SKM-1 (cell line): ENCODE measurements around the gene GALT.
"Not testable (repeated sequence)": the region's sequence is repeated elsewhere in the genome, so short reads cannot be mapped to it uniquely, and the experiment has no call there.

Experiments used
- DNase-seq: peaks from one replicate; lab custom pipeline; 2025; ENCODE audit not compliant: unreplicated experiment; lab: John Stamatoyannopoulos, UW

Gene GALT

DNA sequence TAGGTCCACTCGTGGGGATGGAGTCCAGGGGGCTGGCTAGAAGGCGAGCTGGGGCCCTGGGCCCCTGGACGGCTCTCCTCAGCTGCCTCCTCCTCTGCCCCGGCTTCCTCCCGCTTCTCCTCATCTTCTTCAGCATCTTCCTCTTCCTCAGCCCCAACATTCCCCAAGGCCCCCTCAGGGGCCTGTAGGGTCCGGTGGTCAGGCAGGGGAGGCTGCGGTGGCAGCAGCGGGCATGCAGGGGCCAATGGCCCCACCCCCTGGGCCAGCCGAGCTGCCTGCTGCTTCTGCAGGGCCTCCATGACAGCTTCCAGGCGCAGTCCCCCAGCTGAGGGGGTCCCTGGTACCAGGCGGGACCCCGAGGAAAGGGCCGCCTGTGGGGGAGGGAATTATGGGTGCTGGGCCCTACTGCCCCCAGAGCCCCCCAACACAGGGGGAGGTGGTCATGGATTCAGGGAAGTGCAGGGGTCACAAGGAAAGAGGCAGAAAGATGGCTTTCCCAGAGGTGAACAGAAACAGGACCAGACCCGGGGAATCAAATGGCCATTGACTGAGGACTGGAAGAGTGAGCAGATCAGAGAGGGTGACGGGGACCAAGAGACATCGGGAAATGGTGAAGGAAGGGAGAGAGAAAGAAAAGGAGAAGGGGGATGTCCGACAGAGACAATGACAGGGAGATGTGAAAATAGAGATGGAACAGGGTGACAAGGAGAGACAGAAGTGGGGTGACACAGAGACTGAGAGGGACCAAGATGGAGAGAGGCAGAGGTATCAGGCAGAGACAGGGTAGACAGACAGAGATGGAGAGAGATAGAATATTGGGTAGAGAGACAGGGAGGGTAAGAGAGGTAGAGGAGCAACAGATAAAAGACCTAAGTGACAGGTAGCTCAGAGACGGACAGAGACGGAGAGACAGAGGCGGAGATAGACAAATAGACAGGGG is 18.5 kb upstream of the GALT start:
- no peak for DNase-seq

DNA sequence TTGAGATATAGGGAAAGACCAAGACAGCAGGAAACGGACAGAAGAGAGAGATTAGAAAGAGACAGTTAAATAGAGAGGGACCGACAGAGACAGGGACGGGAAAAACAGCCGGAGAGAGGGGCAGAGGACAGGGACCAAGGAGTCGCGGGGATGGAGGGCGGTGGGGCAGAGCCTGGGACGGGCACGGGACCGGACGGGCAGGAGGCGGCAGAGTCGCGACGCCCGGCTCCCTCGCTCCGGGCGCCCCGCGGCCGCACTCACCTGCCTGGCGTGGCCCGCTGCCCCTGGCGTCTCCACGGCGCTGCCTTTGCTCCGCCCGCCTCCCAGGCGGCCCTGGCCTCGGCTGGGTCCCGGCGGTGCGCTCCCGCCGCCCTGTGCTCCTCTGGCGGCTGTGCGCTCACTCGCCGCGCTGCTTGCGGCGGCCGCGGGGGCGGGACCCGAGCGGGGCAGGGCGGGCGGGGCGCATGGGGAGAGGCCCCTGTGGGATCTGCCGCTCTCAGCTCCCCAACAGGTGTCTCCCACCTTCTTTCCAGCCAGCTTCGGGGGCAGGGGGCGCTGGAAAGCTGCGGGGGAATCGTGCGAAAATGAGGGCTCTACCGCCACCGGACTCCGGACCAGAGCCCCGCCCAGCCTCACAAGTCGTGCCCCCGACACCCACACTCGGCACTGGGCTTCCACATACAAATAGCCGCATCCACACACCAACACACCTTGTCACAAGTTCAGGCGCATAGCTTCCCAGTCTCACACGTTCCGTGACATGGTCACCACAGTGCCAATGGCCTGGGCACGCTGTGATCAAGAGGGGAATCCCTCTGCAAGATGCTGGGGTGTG is 17.6 kb upstream of the GALT start, which contains the start of gene ARID3C:
Gene ARID3C (minus strand): TSS at position 411 of the 835 bp plus-strand sequence. CDS start 1,052 bp downstream, outside the sequence.
- DNase-seq: no peak

DNA sequence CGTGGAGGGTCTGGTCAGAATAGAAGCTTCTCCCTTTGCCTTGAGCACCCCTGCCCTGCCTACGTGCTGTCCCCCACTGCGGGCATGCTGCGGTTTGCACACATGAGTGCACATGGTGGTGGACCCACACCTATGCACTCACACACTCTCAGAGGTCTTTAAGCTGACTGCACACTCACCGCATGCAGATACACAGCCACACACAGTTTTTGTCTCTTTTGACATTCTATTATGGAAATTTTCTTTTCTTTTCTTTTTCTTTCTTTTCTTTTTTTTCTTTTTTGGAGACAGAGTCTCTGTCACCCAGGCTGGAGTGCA is 17.0 kb upstream of the GALT start:
- no peak for DNase-seq

DNA sequence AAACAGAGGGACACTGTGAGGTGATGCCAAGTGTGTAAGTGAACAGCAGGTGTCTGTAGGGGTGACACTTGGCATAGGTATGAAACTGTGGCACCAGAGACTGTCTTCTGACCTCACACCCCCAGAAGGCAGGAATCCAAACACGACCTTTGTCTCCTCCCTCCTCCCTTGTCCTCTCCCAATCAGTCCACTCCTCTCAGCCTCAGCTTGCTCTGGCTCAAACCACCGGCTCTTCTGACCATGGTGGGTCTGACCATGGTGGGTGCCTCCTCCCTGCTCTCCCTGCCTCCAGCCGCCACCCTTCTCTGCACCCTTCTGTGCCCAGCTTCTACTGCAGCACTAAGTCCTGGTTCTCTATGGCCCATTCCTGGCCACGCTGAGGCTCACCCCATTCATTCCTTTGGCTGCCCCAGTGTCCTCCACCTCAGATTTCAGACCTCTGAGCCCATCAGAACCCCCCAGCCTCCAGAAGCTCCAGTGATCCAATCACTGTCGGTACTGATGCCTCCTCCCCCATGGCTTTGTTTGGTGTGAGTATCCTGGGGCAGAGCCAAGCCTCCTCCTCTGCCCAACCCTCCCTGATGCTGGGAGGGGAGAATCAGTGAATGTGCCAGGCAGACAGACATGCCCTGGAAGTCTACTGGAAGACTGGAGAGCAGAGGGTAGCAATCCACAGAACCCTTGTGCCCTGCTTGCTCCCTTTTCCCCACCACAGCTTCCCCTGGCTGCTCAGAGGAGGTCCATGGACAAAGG is 15.9 kb upstream of the GALT start:
- no peak for DNase-seq

DNA sequence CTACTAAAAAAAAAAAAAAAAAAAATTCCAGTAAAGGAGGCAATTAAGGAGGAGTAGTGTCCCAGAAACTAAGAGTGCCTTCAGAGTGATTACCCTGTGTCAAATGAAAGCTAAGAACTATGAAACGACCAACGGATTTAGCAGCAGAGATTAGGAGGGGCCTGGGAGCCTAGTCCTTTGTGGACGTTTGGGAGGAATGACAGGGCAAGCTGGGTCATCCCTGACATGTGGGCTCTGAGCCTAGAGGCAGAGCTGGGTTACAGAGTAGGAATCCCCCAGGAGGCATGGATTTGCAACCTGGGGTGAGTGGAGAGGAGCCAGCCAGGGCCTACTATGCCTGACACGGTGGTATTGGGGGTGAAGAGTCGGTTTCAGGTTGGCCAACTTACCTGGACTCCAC is 13.3 kb upstream of the GALT start:
- no peak for DNase-seq

DNA sequence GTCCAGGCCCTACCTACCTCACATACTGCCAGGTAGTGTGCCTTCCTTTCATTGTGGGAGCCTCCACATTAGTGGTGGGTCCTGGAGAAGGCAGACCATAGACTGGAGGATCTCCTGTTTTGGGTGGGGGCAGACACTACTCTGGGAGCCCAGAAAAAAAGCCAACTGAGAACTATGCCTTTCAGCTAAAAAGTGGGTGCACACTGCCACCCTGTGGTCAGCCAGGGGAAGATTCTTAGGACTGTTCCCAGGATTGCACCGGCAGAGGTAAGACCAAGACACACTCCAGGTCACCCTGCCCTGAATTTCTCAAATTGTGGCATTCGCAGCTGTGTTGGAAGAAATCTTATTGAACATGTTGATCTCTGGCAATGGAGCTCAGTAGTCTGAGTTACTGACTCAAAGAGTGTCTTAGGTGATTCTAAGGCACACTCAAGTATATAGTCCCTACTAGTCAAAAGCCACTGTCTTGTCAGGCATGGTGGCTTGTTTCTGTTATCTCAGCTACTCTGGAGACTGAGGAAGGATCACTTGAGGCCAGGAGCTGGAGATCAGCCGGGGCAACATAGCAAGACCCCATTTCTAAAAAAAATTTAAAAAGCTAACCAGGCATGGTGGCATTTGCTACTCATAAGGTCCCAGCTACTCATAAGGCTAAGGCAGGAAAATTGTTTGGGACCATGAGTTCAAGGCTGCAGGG is 12.5 kb upstream of the GALT start:
- peak; percentile 51 for DNase-seq

DNA sequence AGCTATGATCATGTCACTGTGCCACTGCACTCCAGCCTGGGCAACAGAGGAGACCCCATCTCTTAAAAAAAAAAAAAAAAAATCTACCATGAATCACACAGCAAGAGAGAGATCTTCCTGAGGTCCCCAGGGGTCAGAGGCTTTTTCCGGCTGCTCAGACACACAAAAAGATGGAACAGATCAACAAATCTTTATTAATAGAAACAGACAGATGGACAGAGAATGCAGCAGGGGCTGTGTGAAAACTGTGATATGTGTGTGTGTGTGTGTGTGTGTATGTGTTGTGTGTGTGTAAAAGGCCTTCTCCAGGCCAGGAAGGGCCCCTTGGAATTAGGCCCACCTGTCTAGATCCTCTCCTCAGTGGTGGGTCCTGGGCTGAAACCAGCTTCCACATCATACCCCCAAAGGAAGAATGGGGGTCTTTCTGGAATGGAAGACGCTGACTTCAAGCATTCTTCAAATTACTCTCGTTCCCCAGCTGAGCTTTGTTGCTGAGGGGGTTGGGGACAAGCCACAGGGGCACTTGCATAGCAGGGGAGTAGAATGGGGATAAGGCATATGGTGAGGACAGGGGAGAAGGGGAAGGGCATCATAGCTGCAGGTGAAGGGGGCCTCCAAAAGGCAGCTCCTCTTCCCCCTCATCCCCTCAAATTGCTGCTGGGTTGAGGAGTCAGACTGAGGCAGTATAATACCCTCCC is 11.8 kb upstream of the GALT start:
- no peak for DNase-seq

DNA sequence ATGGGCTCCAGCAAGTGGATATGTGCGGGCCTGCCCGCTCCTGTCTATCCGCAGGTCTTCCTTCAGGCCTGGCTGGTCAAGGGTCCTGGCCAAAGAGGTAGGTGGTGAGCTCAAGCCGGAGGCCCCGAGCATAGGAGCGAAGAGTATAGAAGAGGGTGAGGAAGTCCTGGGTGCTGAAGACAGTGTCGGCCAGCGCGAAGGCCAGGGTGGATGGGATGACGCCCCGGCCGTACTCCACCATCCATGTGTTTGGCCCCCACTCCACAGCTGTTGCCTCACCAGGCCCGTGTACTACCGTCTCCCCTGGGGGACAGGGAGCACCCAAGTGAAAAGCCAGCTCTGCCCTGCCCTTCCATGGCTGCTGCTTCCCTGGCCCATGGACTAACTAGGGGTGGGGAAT is 10.9 kb upstream of the GALT start:
- DNase-seq: no peak

DNA sequence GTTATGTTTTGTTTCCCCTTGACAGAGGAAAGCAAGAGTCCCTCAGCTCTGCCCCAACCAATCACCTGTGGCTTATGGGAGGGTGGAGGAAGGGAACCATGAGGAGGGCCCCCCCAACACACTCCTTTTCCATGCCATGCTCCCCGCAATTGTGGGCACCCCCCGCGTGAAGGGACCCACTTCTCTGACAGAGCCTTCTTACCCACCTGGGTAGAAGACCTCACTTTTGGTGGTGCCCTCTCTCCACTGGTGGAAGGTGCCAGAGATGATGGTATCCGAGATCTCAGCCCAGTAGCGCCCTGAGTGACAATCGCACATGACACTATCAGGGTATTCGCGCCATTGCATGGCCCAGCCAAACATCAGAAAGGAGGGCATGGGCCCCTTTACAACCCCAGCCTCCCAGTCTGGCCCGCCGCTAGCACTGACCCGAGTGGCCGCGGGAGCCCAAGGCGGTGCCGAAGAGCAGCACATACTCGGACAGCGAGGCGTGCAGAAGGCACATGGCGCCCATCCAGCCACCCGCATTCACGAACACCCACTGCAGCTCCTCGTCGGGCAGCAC is 9.6 kb upstream of the GALT start:
- no peak for DNase-seq

DNA sequence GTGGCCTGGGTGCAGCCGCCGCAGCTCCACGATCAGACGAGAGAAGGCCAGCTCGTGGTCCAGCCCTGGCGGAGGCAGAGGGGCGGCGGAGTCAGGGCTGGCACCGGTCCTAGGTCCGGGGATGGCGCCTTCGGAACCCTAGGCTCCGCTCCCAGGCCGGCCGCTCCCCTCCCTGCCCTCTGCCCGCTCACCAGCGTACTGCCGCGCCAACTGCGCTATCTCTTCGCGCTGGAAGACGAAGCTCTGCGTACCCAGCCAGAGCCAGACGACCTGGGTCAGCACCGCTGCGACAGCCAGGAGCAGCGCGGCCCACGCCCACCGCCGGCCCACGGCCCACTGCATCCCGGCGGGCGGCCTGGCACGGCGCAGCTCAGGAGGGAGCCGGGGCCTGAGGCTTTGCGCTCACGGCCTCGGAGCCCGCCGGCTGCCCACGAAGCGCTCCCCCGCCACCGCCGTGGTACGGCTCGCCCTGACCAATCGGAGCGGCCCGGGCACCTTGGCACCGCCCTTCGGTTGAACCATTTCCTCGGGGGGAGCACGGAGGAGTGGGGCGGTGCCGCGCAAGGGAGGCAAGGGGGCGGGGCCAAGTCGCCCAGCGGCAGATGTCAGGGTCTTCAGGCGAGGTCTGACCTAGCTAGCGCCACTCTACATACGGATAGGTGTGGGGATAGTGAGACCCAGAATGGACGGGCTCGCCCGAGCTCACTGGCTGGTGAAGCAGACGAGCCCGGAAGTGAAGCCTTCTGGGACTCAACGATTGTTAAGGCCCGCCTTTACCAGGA is 8.9 kb upstream of the GALT start, which contains the start of gene SIGMAR1:
Gene SIGMAR1 (minus strand): TSS at position 432 of the 782 bp plus-strand sequence. CDS start 90 bp downstream, at position 342.
- DNase-seq: peak; percentile 66

DNA sequence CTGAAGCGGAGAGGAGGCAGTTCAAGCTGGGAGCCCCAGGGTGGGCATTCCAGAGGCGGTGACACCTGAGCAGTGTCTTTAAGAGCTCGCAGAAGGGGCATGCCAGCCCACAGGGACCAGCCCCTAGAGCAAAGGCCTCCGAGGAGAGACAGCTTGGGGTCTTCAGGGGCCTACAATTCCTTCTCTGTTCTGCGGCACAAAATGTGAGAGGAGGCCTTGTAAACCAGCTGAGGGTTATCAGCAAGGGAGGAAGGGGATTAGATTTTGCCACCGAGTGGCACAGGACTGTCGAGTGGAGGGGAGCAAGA is 8.4 kb upstream of the GALT start:
- DNase-seq: no peak

DNA sequence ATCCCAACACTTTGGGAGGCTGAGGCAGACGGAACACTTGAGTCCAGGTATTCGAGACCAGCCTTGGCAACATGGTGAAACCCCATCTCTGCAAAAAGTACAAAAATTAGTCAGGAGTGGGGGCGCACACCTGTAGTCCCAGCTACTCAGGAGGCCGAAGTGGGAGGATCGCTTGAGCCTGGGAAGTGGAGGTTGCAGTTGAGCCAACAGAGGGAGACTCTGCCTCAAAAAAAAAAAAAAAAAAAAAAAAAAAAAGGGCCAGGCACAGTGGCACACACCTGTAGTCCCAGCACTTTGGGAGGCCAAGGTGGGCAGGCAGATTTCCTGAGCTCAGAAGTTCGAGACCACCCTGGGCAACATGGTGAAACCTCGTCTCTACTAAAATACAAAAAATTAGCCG is 7.2 kb upstream of the GALT start:
- not testable (repeated sequence) for DNase-seq

DNA sequence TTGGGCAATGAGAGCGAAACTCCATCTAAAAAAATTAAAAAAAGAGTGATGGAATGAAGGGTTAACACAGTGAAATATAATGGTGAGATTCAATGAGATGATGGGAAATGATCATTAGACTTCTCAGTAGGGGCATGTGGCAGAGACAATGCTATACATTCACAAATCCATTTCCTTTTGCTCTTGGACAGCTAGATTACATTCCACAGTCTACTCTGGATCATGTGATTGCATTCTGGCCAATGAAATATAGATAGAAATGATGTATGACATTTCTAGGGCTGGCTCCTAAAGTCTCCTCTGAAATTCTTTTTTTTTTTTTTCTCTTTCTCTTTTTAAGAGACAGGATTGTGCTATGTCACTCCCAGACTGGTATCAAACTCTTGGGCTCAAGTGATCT is 3.8 kb upstream of the GALT start:
- no peak for DNase-seq

DNA sequence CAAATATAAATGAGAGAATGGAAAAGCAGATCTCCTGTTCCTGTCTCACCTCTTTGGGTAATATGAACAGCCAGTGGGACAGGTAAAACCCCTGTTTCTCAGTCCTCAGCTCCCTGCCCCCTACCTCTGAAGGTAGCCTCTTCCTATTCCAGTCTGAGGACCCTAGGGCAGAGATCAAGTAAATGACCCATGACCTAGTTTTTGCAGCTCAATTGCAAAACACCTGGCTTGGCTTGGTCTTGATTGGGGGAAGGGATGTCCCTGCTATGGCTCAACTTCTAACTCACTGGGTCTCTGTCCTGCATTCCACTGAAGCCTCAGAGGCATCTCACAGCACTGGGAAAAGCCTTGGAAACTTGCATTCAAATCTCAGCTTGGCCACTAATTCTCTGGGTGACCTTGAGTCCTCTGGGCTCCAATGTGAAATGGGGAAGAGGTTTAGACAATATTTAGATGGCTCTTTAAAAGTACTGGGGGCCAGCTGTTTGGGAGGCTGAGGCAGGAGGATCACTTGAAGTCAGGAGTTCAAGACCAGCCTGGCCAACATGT is 1.6 kb upstream of the GALT start:
- DNase-seq: no peak

DNA sequence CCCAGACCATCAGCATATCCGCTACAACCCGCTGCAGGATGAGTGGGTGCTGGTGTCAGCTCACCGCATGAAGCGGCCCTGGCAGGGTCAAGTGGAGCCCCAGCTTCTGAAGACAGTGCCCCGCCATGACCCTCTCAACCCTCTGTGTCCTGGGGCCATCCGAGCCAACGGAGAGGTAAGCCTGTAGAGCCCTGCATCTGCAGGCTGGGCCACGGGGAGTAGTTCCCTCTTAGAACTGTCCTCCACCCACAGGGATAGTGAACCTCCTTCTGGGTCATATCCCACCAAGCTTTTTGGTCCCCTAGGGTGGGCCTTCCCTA is 569 bp downstream of the GALT start:
- DNase-seq: no peak

DNA sequence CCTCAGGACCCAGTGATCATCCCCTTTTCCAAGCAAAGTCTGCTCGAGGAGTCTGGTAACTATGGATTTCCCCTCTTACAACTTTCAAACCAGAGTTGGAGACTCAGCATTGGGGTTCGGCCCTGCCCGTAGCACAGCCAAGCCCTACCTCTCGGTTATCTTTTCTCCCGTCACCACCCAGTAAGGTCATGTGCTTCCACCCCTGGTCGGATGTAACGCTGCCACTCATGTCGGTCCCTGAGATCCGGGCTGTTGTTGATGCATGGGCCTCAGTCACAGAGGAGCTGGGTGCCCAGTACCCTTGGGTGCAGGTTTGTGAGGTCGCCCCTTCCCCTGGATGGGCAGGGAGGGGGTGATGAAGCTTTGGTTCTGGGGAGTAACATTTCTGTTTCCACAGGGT is 1.2 kb downstream of the GALT start:
- no peak for DNase-seq

DNA sequence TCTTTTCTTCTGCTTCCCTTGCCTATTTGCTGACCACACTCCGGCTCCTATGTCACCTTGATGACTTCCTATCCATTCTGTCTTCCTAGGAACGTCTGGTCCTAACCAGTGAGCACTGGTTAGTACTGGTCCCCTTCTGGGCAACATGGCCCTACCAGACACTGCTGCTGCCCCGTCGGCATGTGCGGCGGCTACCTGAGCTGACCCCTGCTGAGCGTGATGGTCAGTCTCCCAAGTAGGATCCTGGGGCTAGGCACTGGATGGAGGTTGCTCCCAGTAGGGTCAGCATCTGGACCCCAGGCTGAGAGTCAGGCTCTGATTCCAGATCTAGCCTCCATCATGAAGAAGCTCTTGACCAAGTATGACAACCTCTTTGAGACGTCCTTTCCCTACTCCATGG is 2.2 kb downstream of the GALT start:
- no peak for DNase-seq

DNA sequence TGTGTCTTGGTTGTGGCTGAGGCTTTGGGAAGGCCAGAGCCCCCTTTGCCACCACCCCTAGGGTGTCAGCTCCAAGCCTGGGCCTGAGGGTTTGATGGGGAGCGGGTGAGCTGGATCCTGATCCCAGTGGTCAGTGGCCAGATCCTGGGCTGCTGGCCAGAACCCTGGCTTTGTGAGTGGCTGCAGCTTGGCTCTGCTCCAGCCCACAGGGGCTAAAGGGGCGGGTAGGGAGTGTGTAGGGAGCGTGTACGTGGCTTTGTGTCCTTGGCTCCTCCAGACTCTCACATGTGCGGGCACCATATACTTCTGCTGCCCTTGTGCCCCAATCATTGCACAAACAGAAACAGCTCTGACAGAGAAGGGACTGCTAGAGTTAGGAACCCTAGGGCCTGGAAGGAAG is 4.3 kb downstream of the GALT start:
- DNase-seq: no peak

DNA sequence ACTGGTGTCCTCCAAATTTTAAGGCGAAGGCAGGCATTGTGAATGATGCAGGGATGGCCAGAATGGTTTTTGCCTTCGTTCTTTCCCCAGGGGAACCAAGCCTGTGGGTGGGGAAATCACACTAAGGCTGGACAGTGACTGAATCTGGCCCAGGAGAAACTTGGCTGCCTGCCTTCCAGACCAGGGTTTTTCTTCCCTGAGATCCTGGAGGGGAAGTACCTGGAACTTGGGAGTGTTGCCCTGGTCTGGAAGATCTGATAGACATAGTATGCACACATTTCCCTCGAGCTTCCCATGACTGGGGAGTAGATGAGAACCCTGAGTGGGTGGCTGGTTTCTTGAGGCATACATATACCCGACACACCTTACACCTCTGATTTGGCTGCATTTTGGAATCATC is 4.8 kb downstream of the GALT start:
- no peak for DNase-seq
